Activated CD8-positive, alpha-beta T cell treated with anti-CD3 and anti-CD28 coated beads, Interleukin-2, amount 10 ng/mL, durations not matched to agents 7 days and 5 days (primary cell): ENCODE results near the gene RTP5. TPM values are rescaled to one million over a fixed set of nuclear protein-coding genes. Genes with fewer than 3 reads are reported as not detected.
"Not testable (repeated sequence)": the region's sequence is repeated elsewhere in the genome, so short reads cannot be mapped to it uniquely, and the experiment has no call there.

ENCODE experiments used
- ATAC-seq: fragments of 150-1000 bp; cut with Tn5 transposase; one replicate; pipeline ENCODE4 v1.10.0; 2021; ENCODE audit warnings: moderate library complexity
- CTCF ChIA-PET: fragments of 350-600 bp; sonication (Branson Sonifier 250); formaldehyde crosslinking; loops from one replicate; lab custom pipeline; 2021; ENCODE audit warnings: antibody characterized with exemption; lab: Charles Lee
- POLR2A ChIA-PET: fragments of 350-600 bp; sonication (Branson Sonifier 250); formaldehyde crosslinking; loops from one replicate; lab custom pipeline; 2021; ENCODE audit warnings: antibody characterized with exemption; lab: Charles Lee
- DNase-seq: peaks from one replicate; pipeline ENCODE4 v3.0.0-alpha.2; 2020
- H3K27ac Mint-ChIP-seq: one replicate; pipeline ENCODE4 v1.8.0; 2021; ENCODE audit warnings: mild to moderate bottlenecking, mixed read lengths
- H3K27me3 Mint-ChIP-seq: one replicate; pipeline ENCODE4 v1.8.0; 2021; ENCODE audit warnings: low read depth, mixed read lengths
- H3K36me3 Mint-ChIP-seq: one replicate; pipeline ENCODE4 v1.8.0; 2021; ENCODE audit warnings: low read depth, mixed read lengths
- H3K4me1 Mint-ChIP-seq: one replicate; pipeline ENCODE4 v1.8.0; 2021; ENCODE audit warnings: low read depth, mixed read lengths
- H3K4me3 Mint-ChIP-seq: one replicate; pipeline ENCODE4 v1.8.0; 2021; ENCODE audit warnings: mild to moderate bottlenecking, mixed read lengths
- H3K9me3 Mint-ChIP-seq: one replicate; pipeline ENCODE4 v1.8.0; 2022; ENCODE audit warnings: mixed read lengths; ENCODE audit not compliant: insufficient read depth
- total RNA-seq, 2 experiments: library from RNA; stranded (reverse); gene quantifications; one replicate each; pipeline ENCODE4 v1.2.3, GENCODE V29; 2021

The RTP5 gene
- total RNA-seq, 2 experiments from 2014 or later = not detected

GRCh38 chr2:241921631-241922030, 52.1 kb downstream of the RTP5 start:
- not testable (repeated sequence) for H3K9me3 Mint-ChIP-seq

GRCh38 chr2:241922411-241922810, 52.9 kb downstream of the RTP5 start:
- ChIA-PET CTCF (no interaction called here), POLR2A (no interaction called here)
- Mint-ChIP-seq H3K9me3 (no peaks in the 10 kb centered on the region), H3K4me1 (no peaks in the 10 kb centered on the region), H3K27me3 (no peaks in the 10 kb centered on the region), H3K4me3 (no peak overlapping the region), H3K27ac (no peak overlapping the region), H3K36me3 (no peaks in the 10 kb centered on the region)
- ATAC-seq = no peak
- no peak for DNase-seq

More at GRCh38 chr2:241921631-241922030, 52.1 kb downstream of the RTP5 start:
- H3K27me3 Mint-ChIP-seq, H3K36me3 Mint-ChIP-seq, H3K4me3 Mint-ChIP-seq, CTCF ChIA-PET, DNase-seq, POLR2A ChIA-PET, H3K4me1 Mint-ChIP-seq, H3K27ac Mint-ChIP-seq, ATAC-seq: not testable (repeated sequence)

GRCh38 chr2:241922816-241923601, 53.5 kb downstream of the RTP5 start:
- POLR2A ChIA-PET = not testable (repeated sequence)

More at GRCh38 chr2:241922816-241923601, 53.5 kb downstream of the RTP5 start:
- ATAC-seq, H3K36me3 Mint-ChIP-seq, CTCF ChIA-PET, H3K4me1 Mint-ChIP-seq, H3K27ac Mint-ChIP-seq, H3K9me3 Mint-ChIP-seq, H3K27me3 Mint-ChIP-seq, DNase-seq, H3K4me3 Mint-ChIP-seq: not testable (repeated sequence)

Other genes with a start within 250 kb of the RTP5 start
- gene THAP4, start 232.6 kb upstream of the RTP5 start, total RNA-seq = 10 to 100 TPM; 32.3 to 37.4 TPM
- gene ATG4B, start 232.0 kb upstream of the RTP5 start, total RNA-seq = 10 to 100 TPM; 81.2 to 94.6 TPM
- 100 to 1,000 TPM; 101 to 103 TPM for gene DTYMK, start 182.9 kb upstream of the RTP5 start, total RNA-seq
- 10 to 100 TPM; 36.7 to 38.5 TPM for gene ING5, start 167.7 kb upstream of the RTP5 start, total RNA-seq
- 10 to 100 TPM; 26.3 to 28.0 TPM for gene D2HGDH, start 135.1 kb upstream of the RTP5 start, total RNA-seq
- under 1 TPM; 0.34 TPM for gene GAL3ST2, start 92.9 kb upstream of the RTP5 start, total RNA-seq
- gene NEU4, start 60.5 kb upstream of the RTP5 start, total RNA-seq = under 1 TPM; 0.31 to 0.45 TPM
- gene PDCD1, start 10.8 kb upstream of the RTP5 start, total RNA-seq = 1 to 10 TPM; 2.4 to 2.5 TPM